ENCODE measurements around the gene RNASE7.
"Not testable (repeated sequence)": the region's sequence is repeated elsewhere in the genome, so short reads cannot be mapped to it uniquely, and the experiment has no call there.

Gene RNASE7

DNA sequence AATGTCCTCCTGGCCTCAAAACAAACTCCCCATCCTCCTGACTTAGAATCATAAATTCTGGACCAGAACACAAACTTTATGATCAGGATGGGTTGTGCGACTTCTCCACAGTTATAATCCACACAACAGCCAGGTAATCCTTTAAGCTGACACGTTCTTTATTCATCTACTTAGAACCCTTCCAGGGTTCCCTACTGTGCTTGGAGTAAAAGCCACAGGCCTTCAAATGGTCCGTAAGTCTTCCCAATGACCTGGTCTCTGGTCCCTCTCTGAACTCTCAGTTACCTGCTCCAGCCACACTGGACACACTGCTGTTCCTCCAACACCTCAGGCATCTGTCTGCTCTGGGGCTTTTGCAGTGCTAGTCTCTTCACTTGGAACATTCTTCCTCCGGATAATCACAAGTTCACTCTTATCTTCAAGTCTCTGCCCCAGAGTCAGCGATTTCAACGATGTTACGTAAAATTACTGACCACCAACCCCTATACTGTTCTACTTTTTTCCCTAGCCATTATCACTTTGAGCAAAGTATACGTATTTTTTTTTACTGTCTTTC, 1.7 kb upstream of the RNASE7 start:
- no peak for TF ChIP-seq JUND (IDR thresholded peaks at IDR 0.05; ENCODE audit: low read depth)
- no peak for DNase-seq (ENCODE audit: low read depth in 1 of 2, low spot score in 1 of 2)
- in situ Hi-C loops (cut with HindIII; ENCODE audit: low pct_unique_long_range_greater_than_20kb, low sequenced_read_pairs) = no loop called here

DNA sequence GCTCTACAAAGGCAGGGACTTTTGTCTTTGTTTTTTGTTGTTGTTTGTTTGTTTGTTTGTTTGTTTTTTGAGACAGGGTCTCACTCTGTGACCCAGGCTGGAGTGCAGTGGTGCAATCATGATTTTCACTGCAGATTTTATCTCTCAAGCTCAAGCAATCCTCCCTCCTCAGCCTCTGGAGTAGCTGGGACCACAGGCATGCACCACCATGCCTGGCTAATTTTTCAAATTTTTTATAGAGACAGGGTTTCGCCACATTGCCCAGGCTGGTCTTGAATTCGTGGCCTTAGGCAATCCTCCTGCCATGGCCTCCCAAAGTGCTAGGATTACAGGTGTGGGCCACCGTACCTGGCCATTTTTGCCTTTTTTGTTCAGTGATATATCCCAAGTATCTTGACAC, 1.2 kb upstream of the RNASE7 start:
- in situ Hi-C loops (cut with HindIII; ENCODE audit: low pct_unique_long_range_greater_than_20kb, low sequenced_read_pairs); DNase-seq (ENCODE audit: low read depth in 1 of 2, low spot score in 1 of 2): not testable (repeated sequence)

DNA sequence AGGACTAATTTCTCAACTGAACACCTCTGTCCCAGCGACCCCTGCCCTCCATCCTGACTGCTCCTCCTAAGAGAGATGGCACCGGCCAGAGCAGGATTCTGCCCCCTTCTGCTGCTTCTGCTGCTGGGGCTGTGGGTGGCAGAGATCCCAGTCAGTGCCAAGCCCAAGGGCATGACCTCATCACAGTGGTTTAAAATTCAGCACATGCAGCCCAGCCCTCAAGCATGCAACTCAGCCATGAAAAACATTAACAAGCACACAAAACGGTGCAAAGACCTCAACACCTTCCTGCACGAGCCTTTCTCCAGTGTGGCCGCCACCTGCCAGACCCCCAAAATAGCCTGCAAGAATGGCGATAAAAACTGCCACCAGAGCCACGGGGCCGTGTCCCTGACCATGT, 756 bp downstream of the RNASE7 start:
- in situ Hi-C loops (cut with HindIII; ENCODE audit: low pct_unique_long_range_greater_than_20kb, low sequenced_read_pairs) = no loop called here
- no peak for TF ChIP-seq JUND (IDR thresholded peaks at IDR 0.05; ENCODE audit: low read depth)
- DNase-seq (ENCODE audit: low read depth in 1 of 2, low spot score in 1 of 2) = no peak

DNA sequence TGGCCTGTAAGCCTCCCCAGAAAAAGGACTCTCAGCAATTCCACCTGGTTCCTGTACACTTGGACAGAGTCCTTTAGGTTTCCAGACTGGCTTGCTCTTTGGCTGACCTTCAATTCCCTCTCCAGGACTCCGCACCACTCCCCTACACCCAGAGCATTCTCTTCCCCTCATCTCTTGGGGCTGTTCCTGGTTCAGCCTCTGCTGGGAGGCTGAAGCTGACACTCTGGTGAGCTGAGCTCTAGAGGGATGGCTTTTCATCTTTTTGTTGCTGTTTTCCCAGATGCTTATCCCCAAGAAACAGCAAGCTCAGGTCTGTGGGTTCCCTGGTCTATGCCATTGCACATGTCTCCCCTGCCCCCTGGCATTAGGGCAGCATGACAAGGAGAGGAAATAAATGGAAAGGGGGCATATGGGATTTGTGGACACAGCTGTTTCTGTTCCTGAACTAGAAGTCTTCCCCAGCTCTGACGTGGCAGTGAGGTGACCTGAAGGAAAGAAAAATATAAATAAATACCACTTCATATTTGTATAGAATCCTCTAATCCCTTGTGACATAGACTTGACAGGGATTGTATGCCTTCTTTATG, 1.3 kb downstream of the RNASE7 start:
- DNase-seq (ENCODE audit: low read depth in 1 of 2, low spot score in 1 of 2) = no peak
- in situ Hi-C loops (cut with HindIII; ENCODE audit: low pct_unique_long_range_greater_than_20kb, low sequenced_read_pairs) = no loop called here
- no peak for TF ChIP-seq JUND (IDR thresholded peaks at IDR 0.05; ENCODE audit: low read depth)

DNA sequence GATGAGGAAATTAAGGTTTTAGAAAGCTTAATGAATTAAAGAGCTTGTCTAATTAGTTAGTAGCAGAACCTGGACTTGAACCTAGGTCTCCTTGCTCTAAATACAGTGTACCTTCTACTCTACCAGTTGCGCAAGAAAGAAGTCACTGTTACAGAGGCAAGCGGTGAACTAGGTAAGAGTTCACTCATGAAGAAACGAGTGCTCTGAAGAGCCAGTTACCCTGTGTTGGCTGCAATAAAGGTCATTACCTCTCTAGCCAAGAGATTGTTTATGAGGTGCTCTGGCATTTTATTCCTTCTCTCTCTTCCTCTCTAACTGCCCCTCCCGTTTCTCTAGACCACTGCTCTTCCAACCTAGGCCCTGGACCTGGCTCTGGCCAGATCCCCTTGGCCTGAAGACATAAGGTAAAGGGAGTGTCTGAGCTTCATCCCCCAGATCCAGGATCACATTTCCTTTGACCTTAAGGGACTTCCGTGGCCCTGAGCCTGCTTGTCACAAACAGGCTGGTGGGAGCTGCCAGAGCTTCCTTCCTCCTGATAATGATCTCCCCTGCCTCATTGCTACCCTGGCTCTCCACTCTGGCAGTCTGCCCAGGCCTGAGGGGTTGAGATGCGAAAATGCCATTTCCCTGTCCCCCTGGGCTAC, 1.9 kb downstream of the RNASE7 start:
- TF ChIP-seq JUND (IDR thresholded peaks at IDR 0.05; ENCODE audit: low read depth) = no peak
- DNase-seq (ENCODE audit: low read depth in 1 of 2, low spot score in 1 of 2) = no peak
- in situ Hi-C loops (cut with HindIII; ENCODE audit: low pct_unique_long_range_greater_than_20kb, low sequenced_read_pairs) = no loop called here

DNA sequence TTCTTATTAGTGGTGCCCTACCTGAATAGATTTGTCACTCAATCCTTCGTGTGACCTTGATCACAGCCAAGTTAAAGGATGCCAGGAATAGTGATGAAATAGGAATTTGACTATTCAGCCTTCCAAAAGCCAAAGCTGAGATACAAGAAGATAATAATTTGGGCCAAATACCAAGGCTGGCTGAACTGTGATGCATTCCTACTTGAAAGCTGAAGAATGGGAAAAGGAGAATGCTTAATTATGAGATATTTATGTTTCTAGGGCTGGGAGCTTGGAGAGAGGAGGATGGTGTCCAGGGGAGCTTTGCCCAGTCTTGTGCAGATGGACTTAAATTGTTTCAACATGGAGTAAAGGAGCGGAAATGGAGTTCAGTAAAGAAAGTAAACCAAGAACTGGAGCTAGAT, 5.2 kb downstream of the RNASE7 start:
- in situ Hi-C loops (cut with HindIII; ENCODE audit: low pct_unique_long_range_greater_than_20kb, low sequenced_read_pairs) = no loop called here
- TF ChIP-seq JUND (IDR thresholded peaks at IDR 0.05; ENCODE audit: low read depth) = no peak
- no peak for DNase-seq (ENCODE audit: low read depth in 1 of 2, low spot score in 1 of 2)

DNA sequence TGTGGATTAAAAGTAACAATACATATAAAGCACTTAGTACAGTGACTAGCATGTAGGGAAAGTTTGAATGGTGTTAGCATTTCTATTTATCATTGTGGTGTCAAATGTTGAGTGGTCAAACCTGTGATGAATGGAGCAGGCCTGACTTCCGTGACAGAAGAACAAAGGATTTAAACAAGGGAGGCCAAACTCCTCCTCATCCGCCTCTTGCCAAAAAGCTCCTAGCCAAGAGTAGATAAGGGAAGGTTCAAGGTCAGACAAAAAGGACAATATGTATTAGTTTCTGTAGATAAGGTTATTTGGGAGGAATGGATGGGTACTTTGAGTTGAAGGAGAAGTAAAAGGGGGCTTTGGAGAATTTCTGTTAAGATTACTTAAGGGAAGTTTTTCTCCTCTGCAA, 6.5 kb downstream of the RNASE7 start:
- DNase-seq (ENCODE audit: low read depth in 1 of 2, low spot score in 1 of 2) = no peak
- in situ Hi-C loops (cut with HindIII; ENCODE audit: low pct_unique_long_range_greater_than_20kb, low sequenced_read_pairs) = no loop called here
- TF ChIP-seq JUND (IDR thresholded peaks at IDR 0.05; ENCODE audit: low read depth) = no peak

DNA sequence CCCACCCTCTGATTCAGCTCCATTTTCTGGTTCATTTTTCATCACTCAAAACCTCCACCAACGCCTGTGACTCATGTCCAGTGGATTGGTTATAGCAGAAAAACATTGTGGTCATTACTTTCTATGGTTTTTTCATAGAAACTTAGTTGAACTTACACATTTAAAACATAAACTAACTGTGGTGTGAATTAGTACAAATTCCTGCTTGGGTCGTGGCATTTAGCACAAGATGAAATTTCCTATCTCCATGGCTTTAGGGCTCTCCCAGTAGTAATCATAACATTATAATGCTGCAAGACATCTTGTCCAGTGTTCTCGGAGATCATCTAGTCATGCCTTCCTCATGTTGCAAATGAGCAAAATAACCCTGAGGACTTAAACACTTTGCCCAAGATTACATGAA, 7.1 kb downstream of the RNASE7 start:
- in situ Hi-C loops (cut with HindIII; ENCODE audit: low pct_unique_long_range_greater_than_20kb, low sequenced_read_pairs) = no loop called here
- TF ChIP-seq JUND (IDR thresholded peaks at IDR 0.05; ENCODE audit: low read depth) = no peak
- DNase-seq (ENCODE audit: low read depth in 1 of 2, low spot score in 1 of 2) = no peak

DNA sequence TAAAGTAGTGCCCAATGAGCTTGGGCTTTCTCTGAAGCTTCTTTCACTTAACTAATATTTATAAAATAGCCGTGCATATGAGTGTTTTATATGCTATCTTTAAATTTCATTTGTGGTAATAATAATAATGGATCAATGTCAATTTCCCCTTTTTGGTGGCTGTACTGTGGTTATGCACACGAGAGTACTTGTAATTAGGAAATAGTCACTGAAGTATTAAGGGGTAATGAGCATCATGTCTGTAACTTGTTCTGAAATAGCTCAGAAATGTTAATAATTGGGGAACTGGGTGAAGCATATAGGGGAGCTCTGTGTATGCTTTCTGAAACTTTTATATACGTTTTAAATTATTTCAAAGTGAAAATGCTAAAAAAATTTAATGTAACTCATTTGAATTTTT, 8.4 kb downstream of the RNASE7 start:
- DNase-seq (ENCODE audit: low read depth in 1 of 2, low spot score in 1 of 2) = no peak
- TF ChIP-seq JUND (IDR thresholded peaks at IDR 0.05; ENCODE audit: low read depth) = no peak
- in situ Hi-C loops (cut with HindIII; ENCODE audit: low pct_unique_long_range_greater_than_20kb, low sequenced_read_pairs) = no loop called here

DNA sequence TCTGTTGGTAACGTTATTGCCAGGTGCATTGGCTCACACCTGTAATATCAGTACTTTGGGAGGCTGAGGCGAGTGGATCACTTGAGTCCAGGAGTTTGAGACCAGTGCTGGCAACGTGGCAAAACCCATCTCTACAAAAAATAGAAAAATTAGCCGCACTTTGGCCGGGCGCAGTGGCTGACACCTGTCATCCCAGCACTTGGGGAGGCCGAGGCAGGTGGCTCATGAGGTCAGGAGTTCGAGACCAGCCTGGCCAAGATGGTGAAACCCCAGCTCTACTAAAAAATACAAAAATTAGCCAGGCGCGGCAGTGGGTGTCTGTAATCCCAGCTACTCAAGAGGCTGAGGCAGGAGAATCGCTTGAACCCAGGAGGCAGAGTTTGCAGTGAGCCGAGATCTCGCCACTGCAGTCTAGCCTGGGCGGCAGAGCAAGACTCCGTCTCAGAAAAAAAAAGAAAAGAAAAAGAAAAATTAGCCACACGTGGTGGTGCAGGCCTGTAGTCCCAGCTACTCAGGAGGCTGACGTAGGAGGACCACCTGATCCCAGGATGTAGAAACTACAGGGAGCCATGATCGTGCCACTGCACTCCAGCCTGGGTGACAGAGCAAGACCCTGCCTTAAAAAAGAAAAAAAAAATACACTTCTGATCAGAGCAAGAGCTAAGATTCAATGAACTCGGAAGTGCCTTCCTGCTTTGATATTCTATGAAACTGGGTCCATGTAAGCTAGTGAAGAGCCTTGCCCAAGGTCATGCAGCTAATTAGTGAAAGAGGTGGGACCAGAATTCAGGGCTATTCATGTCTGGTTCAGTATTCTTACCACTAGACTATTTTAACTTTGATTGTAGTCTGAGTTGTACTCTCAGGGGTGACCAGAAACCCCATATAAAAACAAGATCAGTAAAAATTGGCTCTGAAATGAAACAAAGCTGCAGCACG, 11.3 kb downstream of the RNASE7 start:
- DNase-seq (ENCODE audit: low read depth in 1 of 2, low spot score in 1 of 2) = no peak
- no peak for TF ChIP-seq JUND (IDR thresholded peaks at IDR 0.05; ENCODE audit: low read depth)
- in situ Hi-C loops (cut with HindIII; ENCODE audit: low pct_unique_long_range_greater_than_20kb, low sequenced_read_pairs) = no loop called here

DNA sequence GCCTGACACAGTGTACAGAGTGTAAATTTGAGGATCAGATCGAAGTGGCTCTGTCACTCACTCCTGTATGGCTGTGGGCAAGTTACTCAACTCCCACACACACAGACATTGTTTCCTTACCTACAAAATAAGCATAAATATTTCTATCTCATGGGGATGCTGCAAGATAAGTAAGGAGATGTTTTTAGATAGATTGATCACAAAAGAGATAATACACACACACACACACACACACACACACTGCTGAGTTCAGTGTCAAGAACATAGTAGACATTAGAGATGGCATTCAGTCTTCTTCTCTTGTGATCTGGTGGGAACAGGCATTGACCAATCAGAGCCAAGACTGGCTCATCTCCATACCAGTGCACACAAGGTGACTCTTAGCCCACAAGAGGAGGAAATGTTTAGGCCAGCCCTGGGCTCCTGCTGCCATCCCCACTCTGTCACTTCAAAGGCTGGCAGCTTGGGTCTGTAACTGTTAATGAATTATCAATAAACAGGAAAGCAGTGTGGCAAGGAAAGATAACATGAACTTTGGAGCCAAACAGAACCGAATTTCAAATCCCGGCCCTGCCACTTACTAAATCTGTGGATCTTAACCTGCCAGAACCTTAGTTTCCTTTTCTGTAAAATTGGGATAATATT, 12.1 kb downstream of the RNASE7 start:
- TF ChIP-seq JUND (IDR thresholded peaks at IDR 0.05; ENCODE audit: low read depth) = no peak
- no peak for DNase-seq (ENCODE audit: low read depth in 1 of 2, low spot score in 1 of 2)
- in situ Hi-C loops (cut with HindIII; ENCODE audit: low pct_unique_long_range_greater_than_20kb, low sequenced_read_pairs) = no loop called here

DNA sequence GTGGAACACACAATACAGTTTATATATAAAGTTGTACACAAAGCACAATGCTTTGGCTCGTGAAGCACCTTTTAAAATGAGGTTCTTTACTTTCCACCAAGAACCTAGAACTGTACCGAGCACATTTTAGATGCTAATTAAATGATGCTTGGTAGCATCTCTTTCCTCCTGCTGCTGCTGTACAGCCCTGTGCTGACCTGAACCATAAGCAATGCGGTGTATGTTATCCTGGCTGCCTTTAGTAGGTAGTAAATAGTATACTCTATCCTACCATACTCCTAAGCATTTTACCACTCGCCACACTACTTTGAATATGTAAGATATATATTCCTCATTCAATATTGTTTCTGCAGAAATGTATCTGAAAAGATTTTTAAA, 12.6 kb downstream of the RNASE7 start:
- in situ Hi-C loops (cut with HindIII; ENCODE audit: low pct_unique_long_range_greater_than_20kb, low sequenced_read_pairs) = no loop called here
- DNase-seq (ENCODE audit: low read depth in 1 of 2, low spot score in 1 of 2) = no peak
- TF ChIP-seq JUND (IDR thresholded peaks at IDR 0.05; ENCODE audit: low read depth) = no peak

Measured in T47D (cell line).